Lung (tissue), 12 donors: Measurements from ENCODE around the gene HECW1. TPM values are rescaled to one million over a fixed set of nuclear protein-coding genes. Genes with fewer than 3 reads are reported as not detected.

Experiments
- ATAC-seq: fragments of 200-7000 bp; cut with Tn5 transposase; one replicate; pipeline ENCODE4 v1.9.1; 2020; ENCODE audit warnings: moderate number of reproducible peaks; ENCODE audit not compliant: insufficient read depth, low FRiP score
- DNase-seq, 3 donors: peaks; one replicate each; pipeline ENCODE4 v3.0.0-alpha.2; 2013 to 2017
- H3K27ac ChIP-seq, 2 donors: one replicate each; pipeline ENCODE4 v1.5.1; 2013; ENCODE audit warnings: mild to moderate bottlenecking in 2 of 2, moderate library complexity in 2 of 2, control low read depth in 1 of 2, inconsistent platforms in 1 of 2, low read depth in 1 of 2, low read length in 1 of 2
- H3K27me3 ChIP-seq, 3 donors: one replicate each; pipeline ENCODE4 v1.5.1; 2013; ENCODE audit warnings: low read length in 2 of 3; ENCODE audit not compliant: control insufficient read depth in 3 of 3, insufficient read depth in 3 of 3
- H3K36me3 ChIP-seq, 4 donors: one replicate each; pipeline ENCODE4 v1.5.1; 2013; ENCODE audit warnings: low read length in 4 of 4, mild to moderate bottlenecking in 1 of 4, moderate library complexity in 1 of 4; ENCODE audit not compliant: control insufficient read depth in 4 of 4, insufficient read depth in 4 of 4
- H3K4me1 ChIP-seq, 5 donors: one replicate each; pipeline ENCODE4 v1.5.1; 2013; ENCODE audit warnings: low read length in 5 of 5, mild to moderate bottlenecking in 2 of 5, moderate library complexity in 1 of 5; ENCODE audit not compliant: control insufficient read depth in 5 of 5, insufficient read depth in 5 of 5
- H3K4me3 ChIP-seq: one replicate; pipeline ENCODE4 v1.5.1; 2013; ENCODE audit warnings: mild to moderate bottlenecking, control low read depth, moderate library complexity
- H3K9ac ChIP-seq, 2 donors: one replicate each; pipeline ENCODE4 v1.5.1; 2013; ENCODE audit warnings: low read length in 2 of 2, control low read depth in 1 of 2; ENCODE audit not compliant: insufficient read depth in 1 of 2
- H3K9me3 ChIP-seq, 4 donors: one replicate each; pipeline ENCODE4 v1.5.1; 2013; ENCODE audit warnings: low read length in 3 of 4, mild to moderate bottlenecking in 1 of 4, moderate library complexity in 1 of 4; ENCODE audit not compliant: control insufficient read depth in 4 of 4, insufficient read depth in 3 of 4
- CTCF ChIP-seq: IDR thresholded peaks from 2 replicates; pipeline ENCODE4 v1.5.1; 2012; ENCODE audit warnings: mild to moderate bottlenecking; ENCODE audit errors: control extremely low read depth, extremely low read depth
- WGBS, 2 donors: extraction: QIAGEN DNeasy Blood & Tissue Kit; methylation state at CpG; one replicate each; pipeline ENCODE4 v1.1.7; 2013; 5-methylcytosine and 5-hydroxymethylcytosine counted together
- polyA plus RNA-seq, 2 donors: library from polyadenylated mRNA; stranded (reverse); fragments of 200-250 nt; gene quantifications; one replicate each; pipeline ENCODE4 v1.2.1, GENCODE V29; 2013
- total RNA-seq, 2 donors: library from RNA; depleted of rRNA in 1 of 2; stranded (reverse); fragments of >200 nt in 1 of 2; gene quantifications; one replicate each; pipeline ENCODE4 v1.2.1, GENCODE V29; 2014 to 2021
- donor health status: control.
- donor health status: control.
- donor health status: Bipolar disorder and iron deficiency.
- donor health status: healthy.
- donor health status: DM: yes; HTN: yes; CAD: no.

The HECW1 gene
- total and polyA plus RNA-seq, 4 donors: 0.05 to 0.21 (median 0.13) TPM

- no peaks in the 10 kb centered on the region for H3K36me3 ChIP-seq
- no peaks in the 10 kb centered on the region for H3K27me3 ChIP-seq
- H3K4me3 ChIP-seq: no peak overlapping the region
- TF ChIP-seq CTCF: no peak
- ATAC-seq (no peak), DNase-seq (no peak)
- H3K4me1 ChIP-seq: peaks cover 1 to 24% (median 13%) of the 10 kb centered on the region in 5 donors
- WGBS, 2 donors: 76 to 78% methylated on average over 2 of the region's 2 CpGs
- no peak overlapping the region for H3K9ac ChIP-seq
- no peak overlapping the region for H3K27ac ChIP-seq
- H3K9me3 ChIP-seq: no peaks in the 10 kb centered on the region
These were observed 379.5 kb downstream of the HECW1 start for GRCh38 chr7:43491984-43492383.

- H3K9ac ChIP-seq: no peak overlapping the region
- no peaks in the 10 kb centered on the region for H3K27me3 ChIP-seq
- H3K4me1 ChIP-seq: peaks cover 1 to 16% (median 13%) of the 10 kb centered on the region in 5 donors
- no peak overlapping the region for H3K4me3 ChIP-seq
- 87 to 90% methylated on average over 5 of the region's 5 CpGs for WGBS, 2 donors
- no peak overlapping the region for H3K27ac ChIP-seq
- H3K36me3 ChIP-seq: no peaks in the 10 kb centered on the region
- DNase-seq: no peak
- ATAC-seq: no peak
- no peak for TF ChIP-seq CTCF
- no peaks in the 10 kb centered on the region for H3K9me3 ChIP-seq
These were observed 380.4 kb downstream of the HECW1 start for GRCh38 chr7:43492896-43493295.

GRCh38 chr7:43495572-43495971 lies 383.1 kb downstream of the HECW1 start:
- Histone ChIP-seq H3K4me3 (no peak overlapping the region), H3K27me3 (no peaks in the 10 kb centered on the region), H3K9me3 (no peaks in the 10 kb centered on the region), H3K27ac (no peak overlapping the region), H3K36me3 (no peaks in the 10 kb centered on the region), H3K4me1 (no peaks in the 10 kb centered on the region), H3K9ac (no peak overlapping the region)
- 82 to 91% methylated on average over 4 of the region's 4 CpGs for WGBS, 2 donors
- no peak for DNase-seq
- no peak for TF ChIP-seq CTCF
- ATAC-seq: no peak

- no peak for ATAC-seq
- Histone ChIP-seq H3K9me3 (no peaks in the 10 kb centered on the region), H3K27ac (no peak overlapping the region), H3K27me3 (no peaks in the 10 kb centered on the region), H3K4me1 (no peaks in the 10 kb centered on the region), H3K36me3 (no peaks in the 10 kb centered on the region), H3K4me3 (no peak overlapping the region), H3K9ac (no peak overlapping the region)
- no peak for DNase-seq
- WGBS, 2 donors: 88 to 92% methylated on average over 2 of the region's 2 CpGs
- TF ChIP-seq CTCF: no peak
These were observed 384.1 kb downstream of the HECW1 start for GRCh38 chr7:43496596-43496995.
